ENCODE results near the gene CABLES1. TPM values are rescaled to one million over a fixed set of nuclear protein-coding genes. Genes with fewer than 3 reads are reported as not detected.

Gene CABLES1
- total RNA-seq, 2 experiments from 2014 or later, result 3.7 to 3.8 TPM

DNA sequence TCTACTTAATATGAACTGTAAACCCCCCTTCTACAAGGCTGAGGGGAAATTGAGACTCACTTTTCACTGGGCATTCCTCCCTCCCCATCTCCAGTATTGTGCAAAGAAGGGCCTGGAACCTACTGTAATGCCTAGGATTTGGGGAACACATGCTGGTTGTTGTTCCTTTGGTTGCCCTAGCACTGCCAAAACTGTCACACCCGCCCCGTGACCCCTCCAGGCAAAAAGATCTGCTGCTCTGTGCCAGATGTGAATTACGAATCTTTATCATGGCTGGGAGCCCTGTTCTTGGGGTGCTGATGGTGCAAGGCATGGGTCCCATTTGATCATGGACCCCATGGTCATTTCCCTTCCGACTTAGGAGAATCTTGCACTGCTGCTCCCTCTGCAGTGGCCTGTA, 95.4 kb downstream of the CABLES1 start:
- ChIA-PET CTCF (interaction anchor here (1.3 kb wide), 1 partner anchor 24 kb away, joined by 3 read pairs; no protein-coding TSS in a partner anchor), POLR2A (no interaction called here)
- Mint-ChIP-seq H3K27me3 (no peaks in the 10 kb centered on the region), H3K27ac (peak overlapping the region; percentile 94), H3K36me3 (ENCODE audit: low read depth) (peaks cover 16% of the 10 kb centered on the region), H3K4me3 (no peak overlapping the region), H3K9me3 (ENCODE audit: low read depth) (peaks cover 5% of the 10 kb centered on the region), H3K4me1 (peaks cover 60% of the 10 kb centered on the region)
- intact Hi-C loops (cut with DNase I, micrococcal nuclease), result loop anchor here (1.0 to 10.0 kb wide), 14 partner anchors 21 to 784 kb away; partner anchors contain the start of genes CABLES1 (in 2 of the 2), RMC1 (in 2 of the 2), NPC1 (in 1 of the 2) and RIOK3 (in 1 of the 2)
- no peak for ATAC-seq
- no peak for DNase-seq

DNA sequence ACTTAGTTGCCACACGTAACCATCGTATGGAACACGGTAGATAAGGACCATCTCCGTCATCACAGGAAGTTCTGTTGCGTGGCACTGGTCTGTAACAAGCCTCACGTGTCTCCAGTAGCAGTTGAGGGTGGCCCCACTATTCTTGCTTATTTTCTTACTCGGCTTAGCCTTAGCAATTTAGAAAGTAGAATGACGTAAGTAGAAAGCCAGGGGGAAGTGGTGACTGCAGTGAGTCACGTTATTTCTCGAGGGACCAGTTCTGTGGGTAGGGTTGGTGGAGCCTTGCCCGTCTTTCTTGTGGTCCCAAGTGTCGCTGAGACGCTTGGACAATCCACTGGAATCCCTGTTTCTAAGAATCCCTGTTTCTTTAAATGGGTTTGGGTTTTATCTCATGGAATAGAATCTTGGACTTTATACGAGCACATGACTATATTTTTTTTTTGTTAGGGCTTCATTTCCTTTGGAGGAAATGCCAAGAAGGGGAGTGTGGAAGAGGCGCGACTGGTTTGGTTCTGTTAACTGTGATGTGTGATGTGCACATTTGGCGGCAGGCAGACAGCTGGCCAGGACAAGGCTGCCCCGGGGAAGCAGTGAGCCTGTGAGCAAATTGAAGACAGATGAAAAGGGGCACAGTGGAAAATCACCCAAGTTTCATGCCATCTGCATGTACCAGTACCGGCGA, 96.2 kb downstream of the CABLES1 start:
- H3K4me3 Mint-ChIP-seq, result peak overlapping the region; percentile 16
- intact Hi-C loops (cut with DNase I, micrococcal nuclease), result loop anchor here (1.0 to 10.0 kb wide), 14 partner anchors 22 to 783 kb away; partner anchors contain the start of genes CABLES1 (in 2 of the 2), RMC1 (in 2 of the 2), NPC1 (in 1 of the 2) and RIOK3 (in 1 of the 2)
- ChIA-PET CTCF (interaction anchor here (1.0 kb wide), 1 partner anchor 96 kb away, joined by 4 read pairs; the partner anchor contains the start of gene CABLES1), POLR2A (no interaction called here)
- peaks cover 5% of the 10 kb centered on the region for H3K9me3 Mint-ChIP-seq (ENCODE audit: low read depth)
- no peaks in the 10 kb centered on the region for H3K27me3 Mint-ChIP-seq
- peaks cover 54% of the 10 kb centered on the region for H3K4me1 Mint-ChIP-seq
- ATAC-seq (peak; percentile 90), DNase-seq (peak; percentile 87)
- peak overlapping the region; percentile 97 for H3K27ac Mint-ChIP-seq
- peaks cover 15% of the 10 kb centered on the region for H3K36me3 Mint-ChIP-seq (ENCODE audit: low read depth)

DNA sequence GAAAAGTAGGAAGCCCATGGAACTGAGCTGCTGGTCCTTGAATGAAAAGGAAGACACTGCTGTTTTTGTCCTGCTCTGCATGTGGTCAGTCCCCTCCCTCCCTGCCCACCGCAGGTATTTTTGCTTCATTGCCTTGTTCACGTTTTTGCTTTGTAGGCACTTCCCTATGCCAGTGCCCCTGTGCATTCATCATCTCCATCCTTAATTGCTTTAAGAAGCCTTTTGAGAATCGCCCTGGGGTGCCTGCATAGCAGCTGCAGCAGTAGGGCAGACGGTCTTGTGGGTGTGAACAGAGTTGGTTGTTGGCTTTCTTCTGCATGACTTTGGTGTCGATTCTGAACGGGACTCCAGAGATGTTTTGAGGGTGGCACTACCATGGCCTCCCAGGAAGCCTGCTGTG, 97.0 kb downstream of the CABLES1 start:
- ChIA-PET POLR2A (no interaction called here), CTCF (interaction anchor here (1.0 kb wide), 1 partner anchor 97 kb away, joined by 4 read pairs; the partner anchor contains the start of gene CABLES1)
- ATAC-seq (no peak), DNase-seq (no peak)
- Mint-ChIP-seq H3K27me3 (no peaks in the 10 kb centered on the region), H3K4me1 (peaks cover 51% of the 10 kb centered on the region), H3K36me3 (ENCODE audit: low read depth) (peaks cover 9% of the 10 kb centered on the region), H3K27ac (peak overlapping the region; percentile 97), H3K9me3 (ENCODE audit: low read depth) (peaks cover 5% of the 10 kb centered on the region), H3K4me3 (no peak overlapping the region)
- intact Hi-C loops (cut with DNase I, micrococcal nuclease), result loop anchor here (5.0 to 10.0 kb wide), 5 partner anchors 98 to 782 kb away; partner anchors contain the start of genes CABLES1 (in 1 of the 2), RIOK3 (in 1 of the 2) and TTC39C (in 1 of the 2)

DNA sequence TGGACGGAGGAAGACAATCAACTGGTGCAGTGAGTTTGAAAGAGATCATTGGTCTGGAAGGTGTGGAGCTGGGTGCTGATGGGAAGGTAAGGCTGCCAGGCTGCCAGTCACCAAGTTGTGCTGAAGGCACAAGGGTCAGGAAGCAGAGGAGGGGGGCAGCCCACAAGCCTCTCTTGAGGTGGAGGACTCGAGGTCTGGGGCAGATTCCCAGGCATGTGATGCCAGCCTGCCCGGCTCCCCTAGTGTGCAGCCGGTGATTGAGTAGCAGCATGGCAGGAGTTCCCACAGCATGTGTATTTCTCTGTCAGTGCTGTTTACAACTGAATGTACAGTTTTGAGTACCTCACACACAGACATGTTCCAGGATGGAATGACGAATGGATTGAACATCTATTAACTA, 99.3 kb downstream of the CABLES1 start:
- H3K4me1 Mint-ChIP-seq, result peaks cover 48% of the 10 kb centered on the region
- peaks cover 9% of the 10 kb centered on the region for H3K36me3 Mint-ChIP-seq (ENCODE audit: low read depth)

DNA sequence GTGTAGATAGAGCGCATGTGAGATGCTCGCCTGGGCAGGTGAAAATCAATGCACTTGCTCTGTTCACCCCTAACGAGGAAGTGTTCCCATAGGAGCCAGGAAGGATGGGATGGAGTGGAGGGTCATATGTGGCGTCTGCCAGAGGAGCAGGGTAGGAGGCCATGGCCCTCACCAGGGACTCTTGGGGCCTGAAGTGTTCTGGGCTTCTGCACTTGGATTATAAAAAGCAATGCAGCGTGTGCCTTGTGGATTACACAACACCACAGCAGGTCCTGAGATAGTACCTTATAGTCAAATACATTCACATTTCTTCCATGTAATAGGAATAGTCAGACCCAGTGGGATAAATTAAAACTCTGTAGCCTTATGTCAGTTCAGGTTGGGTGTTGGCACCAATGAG, 100.1 kb downstream of the CABLES1 start:
- POLR2A ChIA-PET, result no interaction called here
- Mint-ChIP-seq H3K36me3 (ENCODE audit: low read depth) (peaks cover 9% of the 10 kb centered on the region), H3K27me3 (no peaks in the 10 kb centered on the region), H3K4me1 (peaks cover 43% of the 10 kb centered on the region), H3K9me3 (ENCODE audit: low read depth) (peaks cover 5% of the 10 kb centered on the region), H3K27ac (peak overlapping the region; percentile 29), H3K4me3 (no peak overlapping the region)
- ATAC-seq (no peak), DNase-seq (no peak)
- intact Hi-C loops (cut with DNase I, micrococcal nuclease), result loop anchor here (10.0 kb wide), 2 partner anchors 101 to 779 kb away; partner anchors contain the start of genes CABLES1 (in 1 of the 2) and TTC39C (in 1 of the 2)
- CTCF ChIA-PET, result no interaction called here

More for the DNA sequence above, 99.3 kb downstream of the CABLES1 start:
- H3K9me3 Mint-ChIP-seq (ENCODE audit: low read depth), result peaks cover 5% of the 10 kb centered on the region
- no peaks in the 10 kb centered on the region for H3K27me3 Mint-ChIP-seq
- H3K27ac Mint-ChIP-seq, result no peak overlapping the region
- intact Hi-C loops (cut with DNase I, micrococcal nuclease), result loop anchor here (5.0 to 10.0 kb wide), 5 partner anchors 100 to 780 kb away; partner anchors contain the start of genes CABLES1 (in 1 of the 2), RIOK3 (in 1 of the 2) and TTC39C (in 1 of the 2)
- no peak overlapping the region for H3K4me3 Mint-ChIP-seq
- ATAC-seq (no peak), DNase-seq (no peak)
- POLR2A ChIA-PET, result interaction anchor here (0.7 kb wide), 1 partner anchor 20 kb away, joined by 3 read pairs; no protein-coding TSS in a partner anchor
- CTCF ChIA-PET, result interaction anchor here (0.6 kb wide), 1 partner anchor 222 kb away, joined by 3 read pairs; no protein-coding TSS in a partner anchor

DNA sequence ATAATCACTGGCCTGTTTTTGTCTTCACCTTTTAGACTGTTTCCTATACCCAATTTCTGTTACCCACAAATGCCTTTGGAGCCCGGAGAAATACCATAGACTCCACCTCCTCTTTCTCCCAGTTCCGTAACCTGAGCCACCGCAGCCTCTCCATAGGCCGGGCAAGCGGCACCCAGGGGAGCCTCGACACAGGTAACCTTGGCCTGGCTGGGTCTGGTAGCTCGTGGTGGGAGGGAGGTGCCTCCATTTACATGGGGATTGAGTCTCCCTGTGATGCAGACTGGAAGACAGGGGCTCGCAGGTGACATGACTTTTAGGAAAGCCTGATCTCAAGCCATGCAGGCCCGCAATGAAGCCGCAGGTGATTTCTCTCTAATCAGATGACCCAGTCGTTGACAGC, 100.6 kb downstream of the CABLES1 start:
- intact Hi-C loops (cut with DNase I, micrococcal nuclease), result loop anchor here (2.0 to 10.0 kb wide), 3 partner anchors 99 to 779 kb away; partner anchors contain the start of genes CABLES1 (in 1 of the 2) and TTC39C (in 1 of the 2)
- Mint-ChIP-seq H3K36me3 (ENCODE audit: low read depth) (peaks cover 7% of the 10 kb centered on the region), H3K27ac (peak overlapping the region; percentile 29), H3K4me3 (no peak overlapping the region), H3K9me3 (ENCODE audit: low read depth) (peaks cover 1% of the 10 kb centered on the region), H3K27me3 (no peaks in the 10 kb centered on the region), H3K4me1 (peaks cover 38% of the 10 kb centered on the region)
- POLR2A ChIA-PET, result interaction anchor here (1.1 kb wide), 1 partner anchor 93 kb away, joined by 3 read pairs; no protein-coding TSS in a partner anchor
- CTCF ChIA-PET, result no interaction called here
- DNase-seq, result no peak
- ATAC-seq, result no peak

DNA sequence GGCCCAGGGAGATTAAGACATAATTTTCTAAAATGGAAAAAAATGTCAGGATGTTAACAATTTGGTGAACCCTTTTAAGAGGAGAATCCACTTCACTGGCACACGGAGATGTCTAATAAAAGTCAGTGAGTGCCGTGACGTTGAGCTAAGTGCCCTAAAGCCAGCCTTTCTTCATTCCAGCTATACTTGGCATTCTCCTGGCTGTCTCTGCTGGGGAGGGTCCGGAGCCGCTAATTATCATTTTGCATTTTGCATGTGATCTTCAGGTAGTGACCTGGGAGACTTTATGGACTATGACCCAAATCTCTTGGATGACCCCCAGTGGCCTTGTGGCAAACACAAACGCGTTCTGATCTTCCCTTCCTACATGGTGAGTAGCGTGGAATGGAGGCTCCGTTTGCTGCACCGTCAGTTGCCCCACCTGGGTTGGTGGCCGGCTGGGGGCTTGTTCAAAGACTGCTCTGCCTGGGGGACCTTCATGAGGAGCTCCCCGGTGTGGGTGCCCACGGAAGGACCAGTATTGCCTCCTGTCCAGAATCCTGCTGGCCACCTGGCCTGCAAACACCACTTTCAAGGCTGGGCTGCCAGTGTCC, 101.7 kb downstream of the CABLES1 start:
- Mint-ChIP-seq H3K27me3 (no peaks in the 10 kb centered on the region), H3K27ac (no peak overlapping the region), H3K4me1 (peaks cover 30% of the 10 kb centered on the region), H3K36me3 (ENCODE audit: low read depth) (peaks cover 6% of the 10 kb centered on the region), H3K9me3 (ENCODE audit: low read depth) (no peaks in the 10 kb centered on the region), H3K4me3 (no peak overlapping the region)
- intact Hi-C loops (cut with DNase I, micrococcal nuclease), result loop anchor here (2.0 to 10.0 kb wide), 3 partner anchors 100 to 778 kb away; partner anchors contain the start of genes CABLES1 (in 1 of the 2) and TTC39C (in 1 of the 2)
- ATAC-seq (no peak), DNase-seq (no peak)
- ChIA-PET POLR2A (interaction anchor here (1.1 kb wide), 1 partner anchor 95 kb away, joined by 3 read pairs; no protein-coding TSS in a partner anchor), CTCF (interaction anchor here (0.7 to 1.1 kb wide), 3 partner anchors 63 to 143 kb away, joined by 3 read pairs; no protein-coding TSS in a partner anchor)

DNA sequence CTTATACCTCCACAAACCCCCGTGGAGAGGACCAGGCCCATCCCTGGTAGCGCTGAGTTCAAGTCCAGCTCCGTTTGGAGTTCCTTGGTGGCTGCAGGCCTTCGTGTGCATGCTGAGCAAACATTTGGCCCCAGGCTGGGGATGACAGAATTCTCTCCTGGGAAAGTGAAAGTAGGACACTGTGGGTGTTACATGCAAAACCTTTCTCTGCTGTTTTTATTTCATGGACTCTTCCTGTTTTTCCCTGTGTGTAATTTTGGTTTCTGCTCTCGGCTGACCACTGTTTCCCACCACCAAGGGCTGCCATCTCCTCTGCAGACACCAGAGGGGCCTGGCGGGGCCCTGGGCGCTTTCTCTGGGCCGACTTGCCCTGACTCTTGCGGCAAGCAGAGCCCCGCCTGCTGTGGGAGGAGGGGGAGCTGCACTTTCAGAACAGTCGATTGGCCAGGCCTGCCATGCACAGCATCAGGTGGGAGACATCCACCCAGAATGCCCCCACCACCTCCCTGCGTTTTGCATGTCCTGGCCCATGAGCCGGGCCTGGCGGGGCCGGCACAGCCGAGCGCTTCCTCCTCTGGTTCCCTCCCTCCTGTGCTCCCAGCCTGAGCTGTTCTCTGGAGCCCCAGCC, 102.4 kb downstream of the CABLES1 start:
- Mint-ChIP-seq H3K4me3 (peak overlapping the region; percentile 49), H3K27me3 (no peaks in the 10 kb centered on the region), H3K4me1 (peaks cover 26% of the 10 kb centered on the region), H3K27ac (peak overlapping the region; percentile 77), H3K36me3 (ENCODE audit: low read depth) (peaks cover 2% of the 10 kb centered on the region), H3K9me3 (ENCODE audit: low read depth) (no peaks in the 10 kb centered on the region)
- intact Hi-C loops (cut with DNase I, micrococcal nuclease), result loop anchor here (2.0 to 10.0 kb wide), 3 partner anchors 101 to 777 kb away; partner anchors contain the start of genes CABLES1 (in 1 of the 2) and TTC39C (in 1 of the 2)
- CTCF ChIA-PET, result interaction anchor here (0.7 to 1.1 kb wide), 3 partner anchors 63 to 142 kb away, joined by 3 read pairs; no protein-coding TSS in a partner anchor
- DNase-seq (peak; percentile 79), ATAC-seq (peak; percentile 92)
- POLR2A ChIA-PET, result no interaction called here

DNA sequence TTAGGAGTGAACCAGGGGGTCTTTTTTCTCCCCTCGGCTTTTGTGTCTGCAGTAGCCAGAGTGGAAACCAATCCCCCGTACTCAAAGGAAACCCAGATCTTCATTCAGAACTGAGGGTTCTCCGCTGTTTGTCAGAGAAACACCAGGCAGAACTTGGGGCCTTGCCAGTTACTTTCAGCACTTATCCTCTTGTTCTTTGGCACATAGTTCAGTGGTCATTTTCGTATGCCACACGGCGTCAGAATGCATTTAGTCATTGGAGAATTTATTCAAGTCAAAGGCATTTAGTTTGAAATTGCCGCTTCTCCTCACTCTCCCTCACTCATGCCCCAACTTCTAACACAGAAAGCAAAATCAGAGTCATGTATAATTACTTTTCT, 102.9 kb downstream of the CABLES1 start:
- ChIA-PET POLR2A (no interaction called here), CTCF (interaction anchor here (1.1 kb wide), 1 partner anchor 64 kb away, joined by 3 read pairs; no protein-coding TSS in a partner anchor)
- Mint-ChIP-seq H3K9me3 (ENCODE audit: low read depth) (no peaks in the 10 kb centered on the region), H3K4me3 (peak overlapping the region; percentile 49), H3K27me3 (no peaks in the 10 kb centered on the region), H3K27ac (peak overlapping the region; percentile 77), H3K36me3 (ENCODE audit: low read depth) (peaks cover 2% of the 10 kb centered on the region), H3K4me1 (peaks cover 24% of the 10 kb centered on the region)
- ATAC-seq (no peak), DNase-seq (no peak)
- intact Hi-C loops (cut with DNase I, micrococcal nuclease), result loop anchor here (10.0 kb wide), 2 partner anchors 103 to 777 kb away; partner anchors contain the start of genes CABLES1 (in 1 of the 2) and TTC39C (in 1 of the 2)

DNA sequence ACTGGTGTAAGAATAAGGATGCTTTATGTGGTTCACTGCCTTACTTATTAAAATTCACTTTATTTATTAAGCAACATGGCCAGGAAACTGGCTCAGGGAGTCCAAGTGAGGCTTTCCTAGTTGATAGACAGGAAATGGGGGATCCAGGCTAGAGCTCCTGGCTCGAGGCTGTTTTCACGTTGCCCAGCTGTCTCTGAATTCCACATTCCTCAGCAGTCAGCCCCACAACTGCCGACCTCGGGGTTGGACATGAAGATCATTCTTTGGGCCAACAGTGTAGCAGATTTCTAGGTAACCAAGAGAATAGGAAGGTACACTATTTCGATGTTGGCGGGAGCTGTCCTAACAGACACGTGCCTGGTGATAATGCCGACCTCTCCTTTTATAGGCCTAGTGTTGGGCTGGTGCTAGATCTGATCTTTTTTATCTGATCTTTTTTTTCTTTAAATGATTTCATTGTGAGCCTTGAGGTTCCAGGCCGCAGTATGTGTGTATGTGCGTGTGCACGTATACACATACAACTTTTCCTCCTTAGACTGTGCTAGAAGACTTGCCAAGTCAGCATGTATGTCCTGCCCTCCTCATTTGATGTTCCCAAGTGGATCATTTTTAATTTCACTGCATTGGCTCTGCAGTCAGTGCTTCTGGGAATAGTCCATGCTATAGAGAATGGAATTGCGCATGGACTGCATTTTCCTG, 103.5 kb downstream of the CABLES1 start:
- no peak overlapping the region for H3K4me3 Mint-ChIP-seq
- H3K9me3 Mint-ChIP-seq (ENCODE audit: low read depth), result no peaks in the 10 kb centered on the region
- H3K4me1 Mint-ChIP-seq, result peaks cover 24% of the 10 kb centered on the region
- CTCF ChIA-PET, result interaction anchor here (0.8 kb wide), 1 partner anchor 9 kb away, joined by 3 read pairs; no protein-coding TSS in a partner anchor
- no peak overlapping the region for H3K27ac Mint-ChIP-seq
- intact Hi-C loops (cut with DNase I, micrococcal nuclease), result loop anchor here (10.0 kb wide), 2 partner anchors 104 to 776 kb away; partner anchors contain the start of genes CABLES1 (in 1 of the 2) and TTC39C (in 1 of the 2)
- ATAC-seq (no peak), DNase-seq (no peak)
- no peaks in the 10 kb centered on the region for H3K27me3 Mint-ChIP-seq
- POLR2A ChIA-PET, result no interaction called here
- peaks cover 2% of the 10 kb centered on the region for H3K36me3 Mint-ChIP-seq (ENCODE audit: low read depth)
